Endothelial cell (in vitro differentiated cells): ENCODE measurements around the gene FOXA1. TPM values are rescaled to one million over a fixed set of nuclear protein-coding genes. Genes with fewer than 3 reads are reported as not detected.

Source experiments
- DNase-seq: peaks from one replicate; pipeline ENCODE4 v3.0.0; 2021; ENCODE audit warnings: low spot score
- H3K27ac Mint-ChIP-seq: one replicate; pipeline ENCODE4 v1.8.0; 2021; ENCODE audit warnings: mixed read lengths, inconsistent platforms; ENCODE audit not compliant: unreplicated experiment
- H3K27me3 Mint-ChIP-seq: one replicate; pipeline ENCODE4 v1.8.0; 2021; ENCODE audit warnings: mild to moderate bottlenecking, moderate library complexity, mixed read lengths, inconsistent platforms; ENCODE audit not compliant: unreplicated experiment
- H3K36me3 Mint-ChIP-seq: one replicate; pipeline ENCODE4 v1.8.0; 2021; ENCODE audit warnings: mild to moderate bottlenecking, low read depth, mixed read lengths, inconsistent platforms; ENCODE audit not compliant: unreplicated experiment
- H3K4me1 Mint-ChIP-seq: one replicate; pipeline ENCODE4 v1.8.0; 2021; ENCODE audit warnings: mild to moderate bottlenecking, mixed read lengths, inconsistent platforms; ENCODE audit not compliant: unreplicated experiment
- H3K4me3 Mint-ChIP-seq: one replicate; pipeline ENCODE4 v1.8.0; 2021; ENCODE audit warnings: mild to moderate bottlenecking, mixed read lengths, inconsistent platforms; ENCODE audit not compliant: unreplicated experiment
- H3K9me3 Mint-ChIP-seq: one replicate; pipeline ENCODE4 v1.8.0; 2021; ENCODE audit warnings: mixed read lengths, inconsistent platforms; ENCODE audit not compliant: unreplicated experiment
- CTCF ChIP-seq: fragments of 200-600 bp; sonication (generic); IDR thresholded peaks from one replicate; pipeline ENCODE4 v1.5.0; 2021; ENCODE audit warnings: antibody characterized with exemption; ENCODE audit not compliant: unreplicated experiment
- total RNA-seq: library from RNA; stranded (reverse); fragmentation: NEBNext Ultra II Directional; extraction: Animal tissue kit (Norgen Biotek cat#: 25700); gene quantifications from one replicate; pipeline ENCODE4 v1.2.1, GENCODE V29; 2021; ENCODE audit not compliant: unreplicated experiment

The FOXA1 gene
- total RNA-seq, 1 donor from 2014 or later = 5.2 TPM

GRCh38 chr14:37569729-37570128, 25.3 kb downstream of the FOXA1 start:
- Mint-ChIP-seq H3K36me3 (no peaks in the 10 kb centered on the region), H3K4me3 (no peak overlapping the region), H3K9me3 (no peaks in the 10 kb centered on the region), H3K4me1 (peaks cover 5% of the 10 kb centered on the region), H3K27ac (no peak overlapping the region), H3K27me3 (peaks cover 2% of the 10 kb centered on the region)
- TF ChIP-seq CTCF = no peak
- DNase-seq = no peak

DNA sequence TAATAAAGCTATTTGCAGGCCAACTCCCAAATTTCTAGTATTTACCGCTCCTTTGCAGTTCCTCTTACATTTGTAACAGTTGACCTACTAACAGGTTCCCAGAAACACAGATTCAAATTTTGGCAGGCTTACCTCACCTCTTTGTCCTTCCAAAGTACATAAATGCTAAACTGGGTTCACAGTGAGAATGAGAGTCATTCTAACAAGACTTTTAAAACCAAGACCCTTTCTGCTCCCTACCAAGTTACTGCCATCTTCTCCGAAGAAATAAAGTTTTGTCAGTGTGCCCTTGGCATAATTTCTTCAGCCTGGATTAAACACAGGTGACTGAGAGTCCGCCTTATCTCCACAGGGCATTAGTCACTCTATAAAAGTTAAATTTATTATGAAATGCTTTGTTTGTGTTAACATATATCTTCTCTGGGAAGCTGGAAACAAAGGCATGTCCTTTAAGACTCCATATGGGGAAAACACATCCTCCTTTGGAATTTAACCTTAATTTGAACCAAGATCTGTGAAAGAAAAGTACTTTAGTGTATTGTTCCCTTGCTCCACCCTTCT, 28.2 kb downstream of the FOXA1 start:
- H3K36me3 Mint-ChIP-seq = no peaks in the 10 kb centered on the region
- peaks cover 2% of the 10 kb centered on the region for H3K27me3 Mint-ChIP-seq
- H3K9me3 Mint-ChIP-seq = no peaks in the 10 kb centered on the region
- peaks cover 5% of the 10 kb centered on the region for H3K4me1 Mint-ChIP-seq
- no peak overlapping the region for H3K4me3 Mint-ChIP-seq
- TF ChIP-seq CTCF = no peak
- no peak for DNase-seq
- H3K27ac Mint-ChIP-seq = no peak overlapping the region

DNA sequence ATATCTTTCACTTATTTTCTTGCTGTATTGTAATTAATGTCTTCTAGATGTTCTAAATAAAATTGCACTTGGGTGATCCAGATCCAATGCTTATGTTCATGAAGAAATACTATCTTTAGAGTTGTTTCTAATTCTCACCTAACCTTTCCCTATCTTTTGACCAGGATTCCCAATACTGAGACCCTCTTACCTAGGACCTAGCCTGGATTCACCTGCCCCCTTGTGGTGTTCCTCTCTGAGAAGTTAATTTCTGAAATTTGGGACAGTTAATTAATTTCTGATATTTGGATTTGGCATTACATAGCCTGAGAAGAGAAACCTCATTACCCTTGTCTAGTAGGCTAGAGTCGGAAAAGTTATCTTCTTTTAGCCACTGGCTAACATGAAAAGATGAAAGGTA, 29.5 kb downstream of the FOXA1 start:
- Mint-ChIP-seq H3K4me3 (no peak overlapping the region), H3K4me1 (peaks cover 5% of the 10 kb centered on the region), H3K9me3 (no peaks in the 10 kb centered on the region), H3K27ac (no peak overlapping the region), H3K36me3 (no peaks in the 10 kb centered on the region), H3K27me3 (peaks cover 2% of the 10 kb centered on the region)
- DNase-seq = no peak
- TF ChIP-seq CTCF = peak; percentile 47

DNA sequence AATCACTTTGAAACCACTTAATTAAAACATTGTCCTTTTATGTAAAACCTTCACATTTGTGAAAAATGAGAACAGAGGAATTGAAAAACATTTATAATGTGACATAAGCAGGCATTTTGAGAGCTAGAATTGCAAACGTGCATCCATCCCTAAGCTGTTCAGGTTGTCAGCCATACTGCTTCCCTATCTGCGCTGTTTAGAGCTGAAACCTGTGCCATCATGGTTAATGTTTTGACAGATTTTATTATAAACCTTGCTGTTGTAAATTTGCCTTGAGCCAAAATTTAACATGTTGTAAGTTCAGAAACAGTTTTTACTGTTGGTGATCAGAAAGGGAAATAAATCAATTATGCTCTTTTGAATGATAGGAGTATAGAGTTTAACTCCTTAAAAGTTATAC, 31.9 kb downstream of the FOXA1 start:
- TF ChIP-seq CTCF = no peak
- Mint-ChIP-seq H3K27ac (no peak overlapping the region), H3K4me3 (no peak overlapping the region), H3K27me3 (no peaks in the 10 kb centered on the region), H3K4me1 (peaks cover 5% of the 10 kb centered on the region), H3K9me3 (no peaks in the 10 kb centered on the region), H3K36me3 (no peaks in the 10 kb centered on the region)
- DNase-seq = no peak

DNA sequence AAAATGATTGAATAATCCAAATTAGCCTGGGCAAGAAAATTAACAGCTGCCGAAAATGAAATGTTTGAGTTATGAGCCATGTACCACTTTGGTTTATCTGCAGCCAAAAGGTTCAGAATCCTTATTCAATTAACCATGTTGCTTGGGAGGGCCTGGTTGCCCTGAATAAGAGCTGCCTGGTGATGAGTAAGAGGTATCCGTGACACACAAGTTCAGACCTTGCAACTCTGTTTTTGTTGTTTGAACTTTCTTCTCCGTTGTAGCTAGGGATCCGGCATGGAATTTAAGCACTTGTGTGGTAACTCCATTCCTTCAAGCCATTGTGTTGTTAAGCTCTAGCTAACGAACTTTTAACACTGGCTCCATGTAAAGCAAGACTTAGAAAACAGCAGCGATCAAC, 35.7 kb downstream of the FOXA1 start:
- H3K9me3 Mint-ChIP-seq = peaks cover 10% of the 10 kb centered on the region
- no peaks in the 10 kb centered on the region for H3K4me1 Mint-ChIP-seq
- no peak overlapping the region for H3K4me3 Mint-ChIP-seq
- peaks cover 11% of the 10 kb centered on the region for H3K36me3 Mint-ChIP-seq
- no peak for DNase-seq
- no peaks in the 10 kb centered on the region for H3K27me3 Mint-ChIP-seq
- no peak overlapping the region for H3K27ac Mint-ChIP-seq
- no peak for TF ChIP-seq CTCF
